Endometrial microvascular endothelial cells (primary cell): ENCODE data around the gene GUCY1A1. TPM values are rescaled to one million over a fixed set of nuclear protein-coding genes. Genes with fewer than 3 reads are reported as not detected.

Experiments
- in situ Hi-C: cut with HindIII; loops from 2 replicates; pipeline ENCODE4 v1.10.0; 2017; ENCODE audit warnings: low sequenced_read_pairs, low pct_unique_long_range_greater_than_20kb; ENCODE audit errors: inconsistent ontology term
- total RNA-seq: library from RNA; depleted of rRNA; stranded (reverse); fragments of >200 nt; gene quantifications from one replicate; pipeline ENCODE4 v1.2.3, GENCODE V29; 2015; ENCODE audit errors: inconsistent ontology term

Gene GUCY1A1
- total RNA-seq, 1 donor from 2014 or later, result 1.5 TPM

DNA sequence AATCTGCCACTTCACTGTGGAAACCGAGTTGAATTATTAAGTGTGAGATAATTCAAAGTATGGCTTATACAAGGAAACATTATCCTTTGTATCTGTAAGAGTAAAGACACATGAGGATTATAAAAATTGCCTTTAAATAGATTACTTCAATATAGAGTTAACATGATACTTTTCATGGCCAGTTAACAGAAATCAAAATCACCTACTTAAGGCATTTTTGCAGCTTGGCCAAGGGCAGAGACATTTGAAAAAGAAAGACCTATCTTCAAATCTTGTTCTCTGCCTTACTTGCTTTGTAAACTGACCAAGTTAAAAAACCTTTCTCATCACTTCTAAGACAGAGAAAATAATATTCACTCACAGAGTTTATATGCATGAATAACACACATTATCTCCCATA lies 47.3 kb downstream of the GUCY1A1 start:
- in situ Hi-C loops, result no loop called here

DNA sequence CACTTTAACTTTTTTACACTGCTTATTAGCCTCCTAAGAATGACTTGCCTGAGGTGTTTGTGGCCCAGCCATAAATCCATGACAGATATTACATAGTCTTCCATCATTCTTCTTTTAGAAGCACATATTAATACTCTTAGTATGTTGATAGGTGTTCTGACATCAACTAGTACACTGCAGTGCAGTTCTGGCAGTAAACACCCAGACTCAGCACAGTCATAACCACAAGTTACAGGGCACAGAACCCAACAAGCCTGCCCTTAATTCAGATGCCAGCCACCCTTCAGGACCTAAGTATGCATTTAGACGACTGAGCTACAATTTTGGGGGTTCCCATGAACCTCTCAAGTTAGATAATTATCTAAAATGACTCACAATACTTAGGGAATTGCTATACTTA lies 55.7 kb downstream of the GUCY1A1 start:
- in situ Hi-C loops, result no loop called here

DNA sequence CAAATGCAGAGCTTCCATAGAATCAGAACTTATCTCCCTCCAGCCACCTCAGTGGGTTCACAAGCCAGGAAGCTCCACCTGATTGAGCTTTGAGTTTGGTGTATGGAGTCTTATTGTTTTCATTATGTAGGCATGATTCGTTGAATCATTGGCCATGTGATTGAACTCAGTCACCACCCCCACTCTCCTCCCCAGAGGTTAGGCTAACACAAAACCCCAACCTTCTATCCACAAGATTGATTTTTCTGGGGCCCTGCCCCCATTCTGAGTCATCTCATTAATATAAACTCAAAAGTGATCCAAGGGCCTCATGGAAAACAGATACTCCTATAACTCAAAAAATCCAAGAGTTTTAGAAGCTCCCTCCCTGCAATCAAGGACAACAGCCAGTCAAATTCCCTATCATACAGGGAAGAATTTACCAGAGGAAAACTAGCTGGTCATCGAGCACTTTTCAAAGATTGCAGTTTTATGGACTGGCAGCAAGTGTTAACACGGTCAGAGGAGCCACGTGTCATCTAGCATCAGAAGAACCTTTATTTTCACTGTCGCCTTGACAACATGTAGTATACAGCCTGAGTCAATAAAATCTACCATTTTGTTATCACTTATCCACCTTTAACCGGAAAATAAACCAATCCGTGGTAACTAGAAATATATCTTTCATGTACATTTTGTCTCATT lies 56.3 kb downstream of the GUCY1A1 start:
- in situ Hi-C loops, result no loop called here

- in situ Hi-C loops, result no loop called here
Measured at GRCh38 chr4:155724731-155725130, 58.1 kb downstream of the GUCY1A1 start.

- in situ Hi-C loops, result no loop called here
Measured at GRCh38 chr4:155734065-155734464, 67.4 kb downstream of the GUCY1A1 start.

GRCh38 chr4:155734951-155735350 lies 68.3 kb downstream of the GUCY1A1 start:
- in situ Hi-C loops, result no loop called here

GRCh38 chr4:155735496-155735895 lies 68.8 kb downstream of the GUCY1A1 start:
- in situ Hi-C loops, result no loop called here

DNA sequence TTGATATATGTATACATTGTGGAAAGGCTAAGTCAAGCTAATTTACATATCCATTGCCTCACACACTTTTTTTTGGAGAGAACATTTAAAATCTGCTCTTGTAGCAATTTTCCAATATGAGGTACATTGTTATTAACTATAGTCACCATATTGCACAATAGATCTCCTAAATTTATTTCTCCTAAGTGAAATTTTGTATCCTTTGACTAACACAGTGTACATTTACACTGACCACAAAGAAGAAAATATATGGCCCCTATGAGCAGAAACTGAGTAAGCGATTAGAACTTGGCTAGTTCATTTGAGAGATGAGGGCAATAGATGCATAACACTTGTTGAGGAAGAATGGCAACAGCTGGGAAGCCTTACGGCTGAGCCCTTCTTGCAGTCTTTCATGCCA lies 71.9 kb downstream of the GUCY1A1 start:
- in situ Hi-C loops, result no loop called here

- in situ Hi-C loops, result no loop called here
Measured at GRCh38 chr4:155741546-155741945, 74.9 kb downstream of the GUCY1A1 start.

DNA sequence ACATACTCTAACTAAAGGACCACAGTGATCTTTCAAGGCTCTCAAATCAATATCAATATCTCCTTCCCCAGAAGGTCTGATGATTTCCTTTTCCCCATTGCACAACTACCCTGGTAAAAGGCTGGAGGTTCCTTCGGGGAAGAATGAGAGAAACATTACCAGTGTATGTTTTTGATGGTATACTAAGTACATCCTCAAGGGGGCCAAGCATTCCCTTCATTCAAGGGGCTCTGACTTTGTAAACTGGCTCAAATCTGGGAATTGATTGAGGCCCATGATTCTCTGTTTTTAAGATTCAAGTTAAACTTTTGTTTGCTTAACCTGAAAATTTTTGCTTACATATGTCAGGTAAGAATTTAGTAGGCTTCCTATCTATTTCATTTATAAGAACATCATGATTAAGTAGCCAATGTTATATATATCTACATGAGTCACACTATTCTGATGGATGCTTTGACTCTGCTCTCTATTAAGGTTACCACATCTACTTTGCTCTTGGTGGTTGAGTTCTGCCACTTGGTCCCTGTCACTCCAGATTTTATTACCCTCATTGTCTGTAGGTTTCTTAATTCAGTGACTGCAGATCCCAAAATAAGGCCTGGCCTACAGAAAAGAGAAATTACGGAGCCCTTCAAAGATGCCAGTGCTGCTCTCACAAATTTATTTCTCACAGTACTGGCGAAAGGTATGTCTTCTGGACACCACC lies 75.8 kb downstream of the GUCY1A1 start:
- in situ Hi-C loops, result no loop called here

DNA sequence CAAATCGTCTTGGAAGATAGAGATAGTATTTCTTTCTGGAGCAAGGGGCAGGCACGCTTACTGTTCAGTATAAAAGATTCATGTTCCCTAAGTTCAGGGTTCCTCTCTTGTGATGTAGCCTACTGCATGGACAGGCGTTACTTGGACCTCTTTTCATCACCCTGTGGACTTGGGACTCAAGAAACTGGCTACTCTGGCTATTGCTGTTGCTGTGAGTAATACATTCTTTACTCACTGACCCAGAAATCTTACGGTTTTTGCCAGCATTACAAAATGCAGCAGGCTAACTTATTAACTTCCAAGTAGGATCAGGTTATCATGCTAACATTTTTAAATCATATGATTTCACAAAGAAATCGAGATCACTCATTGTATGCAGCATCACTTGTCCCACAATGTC lies 79.3 kb downstream of the GUCY1A1 start:
- in situ Hi-C loops, result no loop called here

GRCh38 chr4:155748039-155748438 lies 81.4 kb downstream of the GUCY1A1 start:
- in situ Hi-C loops, result no loop called here

DNA sequence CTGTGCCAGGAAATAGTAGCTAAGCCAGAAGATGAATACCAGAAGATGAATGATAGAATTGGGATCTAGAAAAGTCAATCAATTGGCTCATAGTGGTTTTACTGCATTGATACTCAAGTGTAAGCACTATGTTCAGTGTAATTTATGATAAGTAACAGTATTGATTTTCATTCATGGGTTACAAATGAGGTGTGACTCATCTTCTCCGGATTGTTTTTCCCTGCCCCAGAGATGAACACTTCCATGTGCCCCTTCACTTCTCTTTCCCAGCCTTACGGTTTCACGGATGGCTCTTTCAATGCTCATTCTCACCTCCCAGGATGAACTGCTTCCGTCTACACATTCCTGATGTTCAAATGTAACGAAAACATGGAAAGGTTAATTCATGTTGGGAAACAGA lies 82.4 kb downstream of the GUCY1A1 start:
- in situ Hi-C loops, result no loop called here

GRCh38 chr4:155751569-155751968 lies 84.9 kb downstream of the GUCY1A1 start:
- in situ Hi-C loops, result no loop called here

DNA sequence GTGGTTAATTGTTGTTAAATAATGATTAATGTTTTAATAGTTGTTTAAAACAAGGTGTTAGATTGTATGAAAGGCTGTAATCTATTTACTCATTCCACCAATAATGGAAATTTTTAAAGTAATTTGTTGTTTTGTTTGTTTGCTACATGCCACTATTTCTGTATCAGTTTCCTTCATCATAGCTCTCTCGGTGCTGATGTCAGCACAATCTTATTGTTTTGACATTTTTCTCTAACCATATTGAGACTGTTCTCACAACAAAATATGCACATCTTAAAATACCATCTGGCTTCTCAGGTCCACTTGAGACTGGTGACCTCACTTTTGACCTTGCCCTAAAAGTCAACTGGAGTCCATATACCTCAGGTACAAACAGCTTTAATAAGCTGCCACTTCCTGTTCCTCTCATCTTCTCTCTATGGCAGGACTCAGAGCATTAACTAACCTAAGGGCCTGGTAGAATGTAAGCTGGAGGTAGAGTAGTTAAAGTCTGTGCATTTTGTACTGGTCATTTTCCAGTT lies 91.2 kb downstream of the GUCY1A1 start:
- in situ Hi-C loops, result no loop called here

DNA sequence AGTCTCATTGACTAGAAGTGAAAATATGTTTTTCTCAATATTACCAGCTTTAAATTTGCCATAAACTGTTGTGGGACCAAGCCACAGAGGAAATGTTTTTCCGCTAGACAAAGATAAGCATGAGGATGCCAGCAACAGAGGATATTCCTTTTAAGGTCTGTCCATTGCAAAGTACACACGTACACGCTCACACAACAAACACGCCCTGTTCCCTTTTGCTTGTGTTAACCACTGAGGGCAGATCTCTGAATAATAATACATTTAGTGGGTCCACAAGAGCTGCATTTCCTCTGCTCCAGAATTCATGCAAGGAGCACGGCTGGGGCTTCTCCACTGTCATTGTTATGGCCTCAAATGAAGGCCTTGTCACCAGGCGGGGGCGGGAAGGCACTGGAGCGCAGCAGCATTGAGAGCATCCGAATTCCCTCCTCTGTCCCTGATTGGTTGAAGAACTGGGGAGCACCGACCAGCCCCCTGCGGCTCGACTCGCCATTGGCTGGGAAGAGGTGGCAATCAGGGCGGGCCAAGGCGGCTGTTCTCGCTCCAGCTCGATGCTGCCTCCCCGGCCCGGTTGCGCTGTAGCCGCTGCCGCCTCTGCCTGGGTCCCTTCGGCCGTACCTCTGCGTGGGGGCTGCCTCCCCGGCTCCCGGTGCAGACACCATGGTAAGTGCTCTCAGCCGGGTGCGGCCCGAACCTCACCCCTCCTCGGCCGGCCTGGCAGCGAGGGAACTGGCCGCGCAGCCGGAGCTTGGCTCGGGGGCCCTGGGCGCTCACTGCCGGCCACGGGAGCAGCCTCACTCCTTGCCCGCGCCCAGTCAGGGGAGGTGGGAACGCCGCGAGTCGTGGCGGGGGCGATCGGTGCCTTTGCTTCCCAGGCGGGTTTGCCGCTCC lies 92.1 kb downstream of the GUCY1A1 start, which contains the start of gene GUCY1B1:
Gene GUCY1B1 (plus strand): TSS at position 541 of the 891 bp plus-strand sequence. CDS start 120 bp downstream, at position 661.
- in situ Hi-C loops, result no loop called here

DNA sequence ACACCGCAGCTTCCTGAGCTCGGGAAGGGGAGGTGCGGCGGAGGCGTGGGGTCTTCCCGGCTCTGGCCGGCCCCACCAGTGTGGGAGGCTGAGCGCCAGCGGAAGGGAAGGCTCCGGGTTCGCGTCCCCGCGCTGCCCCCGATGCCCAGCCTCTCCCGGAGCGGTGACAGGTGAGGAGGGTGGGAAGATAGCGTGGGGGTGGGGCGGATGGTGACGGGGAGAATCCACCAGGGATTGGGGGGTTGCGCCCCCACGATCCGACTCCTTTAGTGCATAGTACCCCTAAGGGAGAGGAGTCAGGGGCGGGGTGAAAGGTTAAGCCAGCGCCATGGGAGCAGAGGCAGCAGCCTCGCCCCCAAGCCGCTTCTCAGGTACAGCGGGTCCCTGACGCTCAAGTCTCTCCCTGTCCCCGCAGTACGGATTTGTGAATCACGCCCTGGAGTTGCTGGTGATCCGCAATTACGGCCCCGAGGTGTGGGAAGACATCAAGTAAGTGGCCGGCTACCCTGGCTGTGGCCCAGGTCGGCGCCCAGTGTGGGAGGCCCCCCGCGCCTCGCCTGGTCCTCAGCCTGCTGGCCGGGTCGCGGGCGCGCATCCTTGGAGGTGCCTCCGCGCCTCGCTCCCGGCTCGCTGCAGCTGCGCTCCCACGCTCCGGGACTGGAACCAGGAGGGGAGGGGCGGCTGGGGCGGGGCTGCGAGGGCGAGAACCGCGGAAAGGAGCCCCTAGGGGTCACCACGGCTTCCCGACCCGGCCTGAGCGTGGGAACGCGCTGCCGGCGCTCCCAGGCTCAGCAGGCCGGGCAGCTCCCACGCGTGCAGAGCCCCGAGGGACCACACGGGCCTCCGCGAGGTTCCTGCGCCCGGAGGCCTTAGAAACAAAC lies 93.0 kb downstream of the GUCY1A1 start:
- in situ Hi-C loops, result no loop called here

GRCh38 chr4:155761047-155761446 lies 94.4 kb downstream of the GUCY1A1 start:
- in situ Hi-C loops, result no loop called here
